HEK293 (cell line): ENCODE results near the gene OR2H1.

ENCODE experiments used
- CTCF ChIA-PET: fragments of 350-600 bp; formaldehyde crosslinking; extraction: SDS; loops from one replicate; lab custom pipeline; 2021; ENCODE audit warnings: antibody characterized with exemption; lab: Yijun Ruan, JAX
- POLR2A ChIA-PET: fragments of 300-600 bp; formaldehyde crosslinking; extraction: SDS; loops from one replicate; lab custom pipeline; 2020; ENCODE audit warnings: antibody characterized with exemption, inconsistent platforms; lab: Yijun Ruan, JAX
- H3K27ac ChIP-seq: fragments of 200-500 bp; sonication (Bioruptor generic); 2 replicates; pipeline ENCODE4 v1.5.1; 2014; ENCODE audit warnings: low read depth, low read length, control low read depth, inconsistent platforms; ENCODE audit errors: extremely low read depth
- H3K36me3 ChIP-seq, 2 experiments: fragments of 200-500 bp in 1 of 2; sonication (Bioruptor generic) in 1 of 2; 1 replicate in 1 of 2; 2 replicates in 1 of 2; pipeline ENCODE4 v1.5.1; 2014 to 2017; ENCODE audit warnings: inconsistent platforms in 2 of 2, low read length in 2 of 2; ENCODE audit not compliant: control insufficient read depth in 2 of 2, insufficient read depth in 1 of 2
- H3K4me1 ChIP-seq: fragments of 200-500 bp; sonication (Bioruptor generic); 2 replicates; pipeline ENCODE4 v1.5.1; 2014; ENCODE audit warnings: mild to moderate bottlenecking, low read length, inconsistent platforms; ENCODE audit not compliant: control insufficient read depth, insufficient read depth
- H3K4me3 ChIP-seq: 2 replicates; pipeline ENCODE4 v1.5.1; 2011; ENCODE audit warnings: low read depth, mild to moderate bottlenecking, control low read depth, low read length, moderate library complexity
- H3K9me3 ChIP-seq: fragments of 200-500 bp; sonication (Bioruptor generic); 2 replicates; pipeline ENCODE4 v1.5.1; 2014; ENCODE audit warnings: low read depth, low read length, inconsistent platforms; ENCODE audit not compliant: control insufficient read depth, insufficient read depth
- ELK4 ChIP-seq: IDR thresholded peaks from 2 replicates; pipeline ENCODE4 v1.6.1; 2011; ENCODE audit warnings: mild to moderate bottlenecking, low read depth, low read length, borderline replicate concordance
- GFI1B ChIP-seq: fragments of 450-650 bp; formaldehyde crosslinking; IDR thresholded peaks from 2 replicates; pipeline ENCODE4 v1.5.1; 2016; ENCODE audit warnings: missing biosample characterization, missing genetic modification characterization
- HIC1 ChIP-seq: fragments of 450-650 bp; formaldehyde crosslinking; IDR thresholded peaks from 2 replicates; pipeline ENCODE4 v1.5.1; 2016; ENCODE audit warnings: missing biosample characterization, missing genetic modification characterization
- KLF16 ChIP-seq: fragments of 450-650 bp; formaldehyde crosslinking; IDR thresholded peaks from 2 replicates; pipeline ENCODE4 v1.5.1; 2017; ENCODE audit warnings: missing biosample characterization, missing genetic modification characterization
- SALL2 ChIP-seq: fragments of 450-650 bp; formaldehyde crosslinking; IDR thresholded peaks from 2 replicates; pipeline ENCODE4 v1.5.0; 2017; ENCODE audit warnings: missing biosample characterization, mild to moderate bottlenecking, missing genetic modification characterization, borderline replicate concordance
- TRIM28 ChIP-seq: IDR thresholded peaks from 2 replicates; pipeline ENCODE4 v1.6.1; 2011; ENCODE audit warnings: low read length, control low read depth, borderline replicate concordance
- WT1 ChIP-seq: fragments of 450-650 bp; formaldehyde crosslinking; IDR thresholded peaks from 2 replicates; pipeline ENCODE4 v1.5.1; 2016; ENCODE audit warnings: missing biosample characterization, missing genetic modification characterization
- ZBTB49 ChIP-seq: fragments of 450-650 bp; formaldehyde crosslinking; IDR thresholded peaks from 2 replicates; pipeline ENCODE4 v1.5.1; 2016; ENCODE audit warnings: missing biosample characterization, missing genetic modification characterization, low read depth
- ZFP37 ChIP-seq: fragments of 450-650 bp; formaldehyde crosslinking; IDR thresholded peaks from 2 replicates; pipeline ENCODE4 v1.5.1; 2016; ENCODE audit warnings: missing biosample characterization, missing genetic modification characterization
- ZNF23 ChIP-seq: fragments of 450-650 bp; formaldehyde crosslinking; IDR thresholded peaks from 2 replicates; pipeline ENCODE4 v1.5.1; 2016; ENCODE audit warnings: missing biosample characterization, missing genetic modification characterization, borderline replicate concordance
- ZNF366 ChIP-seq: fragments of 450-650 bp; formaldehyde crosslinking; conservative IDR thresholded peaks from 2 replicates; pipeline ENCODE4 v1.5.1; 2016; ENCODE audit warnings: missing biosample characterization, missing genetic modification characterization
- ZNF416 ChIP-seq: fragments of 450-650 bp; formaldehyde crosslinking; IDR thresholded peaks from 2 replicates; pipeline ENCODE4 v1.5.1; 2016; ENCODE audit warnings: missing biosample characterization, missing genetic modification characterization
- ZNF423 ChIP-seq: fragments of 450-650 bp; formaldehyde crosslinking; IDR thresholded peaks from 2 replicates; pipeline ENCODE4 v1.5.1; 2016; ENCODE audit warnings: missing biosample characterization, missing genetic modification characterization
- ZNF449 ChIP-seq: fragments of 450-650 bp; formaldehyde crosslinking; IDR thresholded peaks from 2 replicates; pipeline ENCODE4 v1.5.1; 2017; ENCODE audit warnings: missing biosample characterization, mild to moderate bottlenecking, missing genetic modification characterization, moderate library complexity
- ZNF514 ChIP-seq: fragments of 450-650 bp; formaldehyde crosslinking; IDR thresholded peaks from 2 replicates; pipeline ENCODE4 v1.5.1; 2016; ENCODE audit warnings: missing biosample characterization, missing genetic modification characterization
- ZNF521 ChIP-seq: fragments of 450-650 bp; formaldehyde crosslinking; IDR thresholded peaks from 2 replicates; pipeline ENCODE4 v1.5.1; 2017; ENCODE audit warnings: missing biosample characterization, mild to moderate bottlenecking, missing genetic modification characterization
- ZNF701 ChIP-seq: fragments of 450-650 bp; formaldehyde crosslinking; IDR thresholded peaks from 2 replicates; pipeline ENCODE4 v1.5.1; 2016; ENCODE audit warnings: missing biosample characterization, missing genetic modification characterization
- ZSCAN23 ChIP-seq: fragments of 450-650 bp; formaldehyde crosslinking; IDR thresholded peaks from 2 replicates; pipeline ENCODE4 v1.5.1; 2016; ENCODE audit warnings: missing biosample characterization, missing genetic modification characterization
- ZSCAN30 ChIP-seq: fragments of 450-650 bp; IDR thresholded peaks from 2 replicates; pipeline ENCODE4 v1.5.1; 2018; ENCODE audit warnings: missing biosample characterization, mild to moderate bottlenecking, missing genetic modification characterization, moderate library complexity

The OR2H1 gene

GRCh38 chr6:29505808-29506207, 48.9 kb downstream of the OR2H1 start:
- H3K4me1 ChIP-seq = peaks cover 8% of the 10 kb centered on the region; the same call in 1 of the 2 replicates
- ChIA-PET POLR2A (no interaction called here), CTCF (no interaction called here)
- no peaks in the 10 kb centered on the region for H3K9me3 ChIP-seq
- H3K4me3 ChIP-seq = no peak overlapping the region
- no peak overlapping the region for H3K27ac ChIP-seq
- TF ChIP-seq ZBTB49 (tag by site-specific recombination) (no peak), ZNF423 (tag by site-specific recombination) (no peak), ZNF416 (no peak), ZNF23 (no peak), KLF16 (tag by site-specific recombination) (no peak), ZNF514 (tag by site-specific recombination) (no peak), SALL2 (no peak), ZFP37 (no peak), ZNF366 (tag by site-specific recombination) (no peak), ZNF521 (tag by site-specific recombination) (no peak), ZSCAN30 (tag by site-specific recombination) (no peak), ZNF701 (tag by site-specific recombination) (no peak), GFI1B (tag by site-specific recombination) (no peak), ZSCAN23 (no peak)
- H3K36me3 ChIP-seq = no peaks in the 10 kb centered on the region

GRCh38 chr6:29506446-29507067, 49.6 kb downstream of the OR2H1 start:
- H3K4me1 ChIP-seq = peaks cover 8% of the 10 kb centered on the region; the same call in 1 of the 2 replicates
- no peak overlapping the region for H3K27ac ChIP-seq
- no peak overlapping the region for H3K4me3 ChIP-seq
- no peaks in the 10 kb centered on the region for H3K9me3 ChIP-seq
- POLR2A ChIA-PET = no interaction called here
- no peaks in the 10 kb centered on the region for H3K36me3 ChIP-seq
- TF ChIP-seq WT1 (tag by site-specific recombination) (no peak), ELK4 (no peak), TRIM28 (no peak), ZNF449 (tag by site-specific recombination) (no peak), HIC1 (tag by site-specific recombination) (no peak)
- TF ChIP-seq, all 188 proteins: peak for 0
- CTCF ChIA-PET = interaction anchor here (1.2 kb wide), 1 partner anchor 80 kb away, joined by 3 read pairs; no protein-coding TSS in a partner anchor
